HepG2 (cell line): ENCODE data around the gene STK39. TPM values are rescaled to one million over a fixed set of nuclear protein-coding genes. Genes with fewer than 3 reads are reported as not detected.

Experiments used
- ATAC-seq: fragments of 200-7000 bp; cut with Tn5 transposase; 3 replicates; pipeline ENCODE4 v1.9.1; 2020; ENCODE audit warnings: mild to moderate bottlenecking, moderate library complexity
- BruUV-seq: library from RNA; stranded (reverse); fragments of 400-500 nt; replicated peaks from 2 replicates; lab custom pipeline; 2021; lab: Mats Ljungman, UMichigan
- CTCF ChIA-PET: fragments of 300-600 bp; formaldehyde crosslinking; extraction: SDS; loops from one replicate; lab custom pipeline; 2021; ENCODE audit warnings: low total read pairs, inconsistent platforms, low intra/inter-chr PET ratio; lab: Yijun Ruan, JAX
- POLR2A ChIA-PET: fragments of 350-600 bp; sonication (Branson Sonifier 250); formaldehyde crosslinking; loops from one replicate; lab custom pipeline; 2020; ENCODE audit warnings: antibody characterized with exemption, inconsistent platforms; lab: Yijun Ruan, JAX
- DNase-seq: peaks from one replicate; pipeline ENCODE4 v3.0.0-alpha.2; 2015; ENCODE audit warnings: low spot score
- FAIRE-seq: peaks from 3 replicates; lab custom pipeline; 2011; peaks lifted over from hg19 to GRCh38; lab: Jason Lieb, UNC
- H2AFZ ChIP-seq: one replicate; pipeline ENCODE4 v1.6.1; 2011; ENCODE audit warnings: low read length, inconsistent platforms
- H3K27ac ChIP-seq: fragments of 300-600 bp; 3 replicates; pipeline ENCODE4 v1.8.0; 2011; ENCODE audit warnings: mixed run types, mild to moderate bottlenecking, mixed read lengths, low read length, inconsistent platforms; ENCODE audit not compliant: insufficient read depth; ENCODE audit errors: extremely low read length
- H3K27me3 ChIP-seq, 2 experiments: fragments of 200-600 bp in 1 of 2; 2 replicates in 1 of 2; 3 replicates in 1 of 2; pipeline versions ENCODE4 v1.6.0 to v1.8.0; 2011; ENCODE audit warnings: low read length in 2 of 2, mild to moderate bottlenecking in 2 of 2, moderate library complexity in 2 of 2, inconsistent platforms in 1 of 2; ENCODE audit not compliant: insufficient read depth in 2 of 2, control insufficient read depth in 1 of 2
- H3K36me3 ChIP-seq, 2 experiments: fragments of 200-600 bp in 1 of 2; replicated peaks in 1 of 2; 2 replicates in 1 of 2; 3 replicates in 1 of 2; pipeline versions ENCODE4 v1.5.1 to v1.8.0; 2011; ENCODE audit warnings: low read length in 2 of 2, inconsistent platforms in 1 of 2; ENCODE audit not compliant: insufficient read depth in 2 of 2, control insufficient read depth in 1 of 2
- H3K4me1 ChIP-seq: 2 replicates; pipeline ENCODE4 v1.5.1; 2012; ENCODE audit warnings: low read length, inconsistent platforms; ENCODE audit not compliant: insufficient read depth
- H3K4me2 ChIP-seq: 2 replicates; pipeline ENCODE4 v1.6.0; 2011; ENCODE audit warnings: low read depth, low read length, inconsistent platforms
- H3K4me3 ChIP-seq, 3 experiments: fragments of 200-600 bp in 1 of 3; sonication (generic), shearing (Covaris generic) in 1 of 3; replicated peaks in 1 of 3; 2 replicates each; pipeline ENCODE4 v1.5.1; 2011 to 2016; ENCODE audit warnings: low read length in 3 of 3, inconsistent platforms in 2 of 3, low read depth in 2 of 3, mild to moderate bottlenecking in 2 of 3, control low read depth in 1 of 3, mixed read lengths in 1 of 3; ENCODE audit not compliant: insufficient read depth in 1 of 3
- H3K79me2 ChIP-seq: one replicate; pipeline ENCODE4 v1.6.1; 2011; ENCODE audit warnings: low read length, inconsistent platforms; ENCODE audit not compliant: insufficient read depth
- H3K9ac ChIP-seq: 2 replicates; pipeline ENCODE4 v1.6.0; 2011; ENCODE audit warnings: mild to moderate bottlenecking, low read depth, low read length, inconsistent platforms; ENCODE audit not compliant: insufficient read depth
- H3K9me3 ChIP-seq: 2 replicates; pipeline ENCODE4 v1.5.1; 2012; ENCODE audit warnings: mild to moderate bottlenecking, low read length
- H4K20me1 ChIP-seq: 2 replicates; pipeline ENCODE4 v1.6.0; 2011; ENCODE audit warnings: inconsistent platforms, mild to moderate bottlenecking, low read length, moderate library complexity; ENCODE audit not compliant: insufficient read depth
- BCL6 ChIP-seq: IDR thresholded peaks from 2 replicates; pipeline ENCODE4 v1.6.1; 2016; ENCODE audit warnings: missing genetic modification reagents, missing compliant biosample characterization
- CHD2 ChIP-seq: IDR thresholded peaks from 2 replicates; pipeline ENCODE4 v1.6.1; 2011; ENCODE audit warnings: low read depth, low read length, improper control_type of control experiment
- KAT7 ChIP-seq: IDR thresholded peaks from 2 replicates; pipeline ENCODE4 v1.6.1; 2018; ENCODE audit warnings: borderline replicate concordance, missing compliant biosample characterization
- MAFK ChIP-seq, 2 experiments: IDR thresholded peaks in 1 of 2; conservative IDR thresholded peaks in 1 of 2; 2 replicates each; pipeline ENCODE4 v1.6.1; 2011; ENCODE audit warnings: improper control_type of control experiment in 2 of 2, low read length in 2 of 2
- TSC22D2 ChIP-seq: sonication (generic); formaldehyde crosslinking; IDR thresholded peaks from 2 replicates; pipeline ENCODE4 v1.5.1; 2020; ENCODE audit warnings: missing genetic modification reagents, mild to moderate bottlenecking, borderline replicate concordance
- ZNF615 ChIP-seq: sonication (generic); formaldehyde crosslinking; IDR thresholded peaks from 2 replicates; pipeline ENCODE4 v1.5.0; 2020; ENCODE audit warnings: mild to moderate bottlenecking, missing genetic modification reagents, borderline replicate concordance
- WGBS: methylation state at CpG from one replicate; pipeline ENCODE4 v1.1.6; 2017; ENCODE audit warnings: low lambda C conversion rate; 5-methylcytosine and 5-hydroxymethylcytosine counted together
- in situ Hi-C: cut with HindIII; loops from 2 replicates; pipeline ENCODE4 v1.10.0; 2017; ENCODE audit warnings: low pct_unique_long_range_greater_than_20kb; ENCODE audit not compliant: extremely low pct_ligation_motif_present
- intact Hi-C: fragments of 100-400 bp; cut with micrococcal nuclease; formaldehyde crosslinking; loops from one replicate; pipeline ENCODE4 v1.10.0; 2022; ENCODE audit not compliant: unreplicated experiment
- polyA plus RNA-seq, 8 experiments: library from polyadenylated mRNA; depleted of rRNA in 3 of 8; stranded (reverse) in 7 of 8; unstranded in 1 of 8; fragments of >200 nt; fragmentation: Illumina TruSeq in 4 of 8; extraction: Trizol in 4 of 8; gene quantifications; 2 replicates each; pipeline versions ENCODE4 v1.2.1 to v1.2.3, GENCODE V29; 2011 to 2016; ENCODE audit warnings: low read depth in 4 of 8, missing spikeins in 1 of 8, mixed read lengths in 1 of 8; ENCODE audit not compliant: insufficient read depth in 1 of 8
- total RNA-seq, 5 experiments: library from RNA; depleted of rRNA; stranded (reverse); fragments of >200 nt; fragmentation: Illumina TruSeq; extraction: Trizol; gene quantifications; 2 replicates each; pipeline ENCODE4 v1.2.3, GENCODE V29; 2016; ENCODE audit warnings: low read depth in 1 of 5
- TF ChIP-seq, protein P1 (sequence below): fragments of 450-650 bp; IDR thresholded peaks from 2 replicates; pipeline ENCODE4 v1.6.1; 2017

STK39 gene
- total and polyA plus RNA-seq, 2 of the 13 experiments (the other 11 are each of a cell fraction or from before 2014, with no cell fraction given) = 27.3 to 38.4 TPM

DNA sequence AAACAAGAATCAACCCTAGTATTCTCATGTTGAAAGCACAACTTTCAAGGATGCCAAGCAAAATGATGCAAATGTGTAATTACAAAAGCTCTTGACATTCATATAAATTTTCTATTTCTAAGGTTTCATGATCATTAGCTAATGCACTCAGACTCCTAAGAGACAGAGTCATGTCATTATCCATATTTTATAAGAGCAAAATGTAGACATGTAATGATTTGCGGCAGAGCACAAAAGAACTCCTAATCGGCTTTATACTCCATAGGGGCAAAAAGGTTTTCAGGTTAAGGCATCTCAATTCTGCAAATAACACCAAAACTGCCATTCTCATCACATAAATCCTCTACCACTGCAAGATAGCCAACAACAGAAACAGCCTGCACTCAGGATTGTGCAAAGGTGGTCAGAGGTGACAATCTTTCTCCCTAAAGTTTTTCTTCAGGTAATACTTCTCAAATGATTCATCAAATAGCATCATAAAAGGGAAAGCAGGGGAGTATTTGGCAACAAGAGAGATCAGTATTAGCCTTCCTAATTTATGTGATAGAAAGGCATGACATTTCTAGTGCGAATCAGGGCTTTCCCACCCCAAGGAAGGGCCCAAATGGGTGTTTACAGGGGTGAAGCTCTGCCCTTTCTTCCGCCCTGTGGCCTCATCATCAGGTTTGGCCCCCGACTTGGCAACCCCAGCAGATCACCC, 64.7 kb downstream of the STK39 start:
- H3K9ac ChIP-seq = no peak overlapping the region

GRCh38 chr2:168181825-168182224, 65.6 kb downstream of the STK39 start:
- CTCF ChIA-PET = no interaction called here
- FAIRE-seq (no peak), ATAC-seq (no peak), DNase-seq (no peak)
- no peaks in the 10 kb centered on the region for H3K27me3 ChIP-seq
- TF ChIP-seq CHD2 = no peak
- TF ChIP-seq, protein P1, sequence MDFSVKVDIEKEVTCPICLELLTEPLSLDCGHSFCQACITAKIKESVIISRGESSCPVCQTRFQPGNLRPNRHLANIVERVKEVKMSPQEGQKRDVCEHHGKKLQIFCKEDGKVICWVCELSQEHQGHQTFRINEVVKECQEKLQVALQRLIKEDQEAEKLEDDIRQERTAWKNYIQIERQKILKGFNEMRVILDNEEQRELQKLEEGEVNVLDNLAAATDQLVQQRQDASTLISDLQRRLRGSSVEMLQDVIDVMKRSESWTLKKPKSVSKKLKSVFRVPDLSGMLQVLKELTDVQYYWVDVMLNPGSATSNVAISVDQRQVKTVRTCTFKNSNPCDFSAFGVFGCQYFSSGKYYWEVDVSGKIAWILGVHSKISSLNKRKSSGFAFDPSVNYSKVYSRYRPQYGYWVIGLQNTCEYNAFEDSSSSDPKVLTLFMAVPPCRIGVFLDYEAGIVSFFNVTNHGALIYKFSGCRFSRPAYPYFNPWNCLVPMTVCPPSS = no peak
- TF ChIP-seq BCL6 (CRISPR knock-in tag) = peak; percentile 70
- TF ChIP-seq KAT7 (CRISPR knock-in tag) = 0 out of 2 replicates have a peak, but pooled peaks have one; percentile 32
- no peak for TF ChIP-seq ZNF615 (CRISPR knock-in tag)
- 77% methylated on average over 4 of the region's 4 CpGs for WGBS
- BruUV-seq = no TSS peak
- H3K27ac ChIP-seq = peak overlapping the region; percentile 88
- intact Hi-C loops (loop anchor here (1.0 to 2.0 kb wide), 4 partner anchors 8 to 65 kb away; partner anchors contain the start of gene STK39), in situ Hi-C loops (no loop called here)
- H3K79me2 ChIP-seq = peaks cover 63% of the 10 kb centered on the region
- H4K20me1 ChIP-seq = no peaks in the 10 kb centered on the region
- POLR2A ChIA-PET = interaction anchor here (1.0 to 3.2 kb wide), 4 partner anchors 9 to 65 kb away, joined by 3 to 59 read pairs (median 13); partner anchors contain the start of gene STK39
- peaks cover 0 to 12% of the 10 kb centered on the region in 2 experiments; a peak in 4 of 5 replicates for H3K36me3 ChIP-seq
- peak overlapping the region; percentile 58; the same call in 1 of the 2 replicates for H3K4me2 ChIP-seq
- 0 out of 2 replicates have a peak overlapping the region, but pooled peaks have one; percentile 36 for H3K9ac ChIP-seq
- H3K4me3 ChIP-seq = no peak overlapping the region
- peaks cover 98% of the 10 kb centered on the region for H3K4me1 ChIP-seq
- H2AFZ ChIP-seq = no peak overlapping the region
- no peaks in the 10 kb centered on the region for H3K9me3 ChIP-seq

More for the DNA sequence above, 64.7 kb downstream of the STK39 start:
- peak overlapping the region; percentile 28 for H3K27ac ChIP-seq
- no peak overlapping the region for H3K4me2 ChIP-seq
- no peaks in the 10 kb centered on the region for H3K9me3 ChIP-seq
- no peaks in the 10 kb centered on the region for H3K27me3 ChIP-seq
- TF ChIP-seq TSC22D2 = no peak
- 0 out of 4 replicates have a peak, but pooled peaks of 1 of the 2 experiments have one; percentile 2 for TF ChIP-seq MAFK (conservative IDR thresholded peaks at IDR 0.05 in 1 of 2, IDR thresholded peaks at IDR 0.05 in 1 of 2; ENCODE audit: low read length in 2 of 2)
- H2AFZ ChIP-seq = no peak overlapping the region
- intact Hi-C loops (loop anchor here (2.0 kb wide), 1 partner anchor 64 kb away; the partner anchor contains the start of gene STK39), in situ Hi-C loops (no loop called here)
- no peaks in the 10 kb centered on the region for H4K20me1 ChIP-seq
- WGBS = 95% methylated on average over 5 of the region's 5 CpGs
- H3K4me1 ChIP-seq = peaks cover 100% of the 10 kb centered on the region
- no peak overlapping the region for H3K4me3 ChIP-seq
- FAIRE-seq (no peak), ATAC-seq (no peak), DNase-seq (no peak)
- peaks cover 62% of the 10 kb centered on the region for H3K79me2 ChIP-seq
- POLR2A ChIA-PET = interaction anchor here (0.8 to 3.0 kb wide), 4 partner anchors 8 to 64 kb away, joined by 3 to 59 read pairs (median 3); partner anchors contain the start of gene STK39
- CTCF ChIA-PET = no interaction called here
- H3K36me3 ChIP-seq = peaks cover 0 to 12% of the 10 kb centered on the region in 2 experiments; a peak in 4 of 5 replicates
- no TSS peak for BruUV-seq
